HepG2 (cell line): ENCODE results near the gene BCL2L1. TPM values are rescaled to one million over a fixed set of nuclear protein-coding genes. Genes with fewer than 3 reads are reported as not detected.

Experiments used
- ADNP ChIP-seq: sonication (generic); formaldehyde crosslinking; IDR thresholded peaks from 2 replicates; pipeline ENCODE4 v1.4.0; 2020; ENCODE audit warnings: missing genetic modification reagents
- CENPT ChIP-seq: sonication (generic); formaldehyde crosslinking; IDR thresholded peaks from 2 replicates; pipeline ENCODE4 v1.8.0; 2022; ENCODE audit warnings: low read depth, mild to moderate bottlenecking, moderate library complexity, missing genetic modification reagents
- PITX1 ChIP-seq: sonication (generic); formaldehyde crosslinking; IDR thresholded peaks from 2 replicates; pipeline ENCODE4 v1.5.1; 2020; ENCODE audit warnings: mild to moderate bottlenecking, missing genetic modification reagents
- ZNF101 ChIP-seq: sonication (generic); formaldehyde crosslinking; IDR thresholded peaks from 2 replicates; pipeline ENCODE4 v1.4.0; 2020; ENCODE audit warnings: mild to moderate bottlenecking, low read depth, missing genetic modification reagents, borderline replicate concordance
- ZNF460 ChIP-seq: sonication (generic); formaldehyde crosslinking; IDR thresholded peaks from 2 replicates; pipeline ENCODE4 v1.5.1; 2020; ENCODE audit warnings: missing genetic modification reagents, mild to moderate bottlenecking, borderline replicate concordance
- ZNF556 ChIP-seq: sonication (generic); formaldehyde crosslinking; IDR thresholded peaks from 2 replicates; pipeline ENCODE4 v1.4.0; 2020; ENCODE audit warnings: mild to moderate bottlenecking, missing genetic modification reagents, borderline replicate concordance
- ZNF768 ChIP-seq: sonication (generic); formaldehyde crosslinking; IDR thresholded peaks from 2 replicates; pipeline ENCODE4 v1.4.0; 2020; ENCODE audit warnings: missing genetic modification reagents
- polyA plus RNA-seq, 8 experiments: library from polyadenylated mRNA; depleted of rRNA in 3 of 8; stranded (reverse) in 7 of 8; unstranded in 1 of 8; fragments of >200 nt; fragmentation: Illumina TruSeq in 4 of 8; extraction: Trizol in 4 of 8; gene quantifications; 2 replicates each; pipeline versions ENCODE4 v1.2.1 to v1.2.3, GENCODE V29; 2011 to 2016; ENCODE audit warnings: low read depth in 4 of 8, missing spikeins in 1 of 8, mixed read lengths in 1 of 8; ENCODE audit not compliant: insufficient read depth in 1 of 8
- total RNA-seq, 5 experiments: library from RNA; depleted of rRNA; stranded (reverse); fragments of >200 nt; fragmentation: Illumina TruSeq; extraction: Trizol; gene quantifications; 2 replicates each; pipeline ENCODE4 v1.2.3, GENCODE V29; 2016; ENCODE audit warnings: low read depth in 1 of 5
- TF ChIP-seq, protein P1 (sequence below): sonication (generic); formaldehyde crosslinking; IDR thresholded peaks from 2 replicates; pipeline ENCODE4 v1.5.0; 2020; ENCODE audit warnings: missing genetic modification reagents
- TF ChIP-seq, protein P2 (sequence below): sonication (generic); formaldehyde crosslinking; IDR thresholded peaks from 2 replicates; pipeline ENCODE4 v1.5.0; 2020; ENCODE audit warnings: missing genetic modification reagents, mild to moderate bottlenecking, borderline replicate concordance
- TF ChIP-seq, protein P3 (sequence below): sonication (generic); formaldehyde crosslinking; IDR thresholded peaks from 2 replicates; pipeline ENCODE4 v1.5.0; 2020; ENCODE audit warnings: mild to moderate bottlenecking, missing genetic modification reagents
- TF ChIP-seq, protein P4 (sequence below): sonication (generic); formaldehyde crosslinking; IDR thresholded peaks from 2 replicates; pipeline ENCODE4 v1.8.1; 2023; ENCODE audit warnings: mild to moderate bottlenecking, moderate library complexity, missing genetic modification reagents
- TF ChIP-seq, protein P5 (sequence below): IDR thresholded peaks from 2 replicates; pipeline ENCODE4 v1.6.1; 2016; ENCODE audit warnings: low read depth, missing genetic modification reagents, missing compliant biosample characterization
- TF ChIP-seq, protein P6 (sequence below): sonication (generic); formaldehyde crosslinking; IDR thresholded peaks from 2 replicates; pipeline ENCODE4 v1.4.0; 2020; ENCODE audit warnings: missing genetic modification reagents

Gene BCL2L1
- total and polyA plus RNA-seq, 2 of the 13 experiments (the other 11 are each of a cell fraction or from before 2014, with no cell fraction given), result 164 to 258 TPM

DNA sequence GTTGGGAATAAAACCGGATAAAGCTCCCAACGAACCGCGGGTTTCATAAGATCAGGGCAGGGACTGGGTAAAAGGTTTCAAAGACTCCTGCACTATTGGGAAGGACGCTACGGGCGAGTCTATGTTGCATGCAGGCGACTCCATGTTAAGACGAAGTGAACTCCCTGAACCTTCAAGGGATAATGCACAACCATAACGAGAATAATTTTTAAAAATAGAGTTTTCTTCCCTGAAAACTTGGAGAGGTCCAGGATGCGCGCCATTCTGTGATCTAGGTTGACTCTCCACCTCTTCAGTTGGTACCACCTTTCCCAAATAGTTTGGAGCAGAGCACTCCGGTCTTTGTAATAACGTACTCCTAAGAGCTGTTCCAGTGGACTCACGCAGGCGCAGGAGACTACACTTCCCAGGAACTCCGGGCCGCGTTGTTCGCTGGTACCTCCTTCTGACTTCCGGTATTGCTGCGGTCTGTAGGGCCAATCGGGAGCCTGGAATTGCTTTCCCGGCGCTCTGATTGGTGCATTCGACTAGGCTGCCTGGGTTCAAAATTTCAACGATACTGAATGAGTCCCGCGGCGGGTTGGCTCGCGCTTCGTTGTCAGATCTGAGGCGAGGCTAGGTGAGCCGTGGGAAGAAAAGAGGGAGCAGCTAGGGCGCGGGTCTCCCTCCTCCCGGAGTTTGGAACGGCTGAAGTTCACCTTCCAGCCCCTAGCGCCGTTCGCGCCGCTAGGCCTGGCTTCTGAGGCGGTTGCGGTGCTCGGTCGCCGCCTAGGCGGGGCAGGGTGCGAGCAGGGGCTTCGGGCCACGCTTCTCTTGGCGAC is 16.3 kb upstream of the BCL2L1 start, which contains the start of gene TPX2 (continued):
- TF ChIP-seq, protein P1, sequence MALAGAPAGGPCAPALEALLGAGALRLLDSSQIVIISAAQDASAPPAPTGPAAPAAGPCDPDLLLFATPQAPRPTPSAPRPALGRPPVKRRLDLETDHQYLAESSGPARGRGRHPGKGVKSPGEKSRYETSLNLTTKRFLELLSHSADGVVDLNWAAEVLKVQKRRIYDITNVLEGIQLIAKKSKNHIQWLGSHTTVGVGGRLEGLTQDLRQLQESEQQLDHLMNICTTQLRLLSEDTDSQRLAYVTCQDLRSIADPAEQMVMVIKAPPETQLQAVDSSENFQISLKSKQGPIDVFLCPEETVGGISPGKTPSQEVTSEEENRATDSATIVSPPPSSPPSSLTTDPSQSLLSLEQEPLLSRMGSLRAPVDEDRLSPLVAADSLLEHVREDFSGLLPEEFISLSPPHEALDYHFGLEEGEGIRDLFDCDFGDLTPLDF (CRISPR knock-in tag), result peak; percentile 98
- TF ChIP-seq, protein P2, sequence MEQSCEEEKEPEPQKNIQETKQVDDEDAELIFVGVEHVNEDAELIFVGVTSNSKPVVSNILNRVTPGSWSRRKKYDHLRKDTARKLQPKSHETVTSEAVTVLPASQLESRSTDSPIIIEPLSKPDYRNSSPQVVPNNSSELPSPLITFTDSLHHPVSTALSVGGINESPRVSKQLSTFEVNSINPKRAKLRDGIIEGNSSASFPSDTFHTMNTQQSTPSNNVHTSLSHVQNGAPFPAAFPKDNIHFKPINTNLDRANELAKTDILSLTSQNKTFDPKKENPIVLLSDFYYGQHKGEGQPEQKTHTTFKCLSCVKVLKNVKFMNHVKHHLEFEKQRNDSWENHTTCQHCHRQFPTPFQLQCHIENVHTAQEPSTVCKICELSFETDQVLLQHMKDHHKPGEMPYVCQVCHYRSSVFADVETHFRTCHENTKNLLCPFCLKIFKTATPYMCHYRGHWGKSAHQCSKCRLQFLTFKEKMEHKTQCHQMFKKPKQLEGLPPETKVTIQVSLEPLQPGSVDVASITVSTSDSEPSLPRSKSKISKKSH (CRISPR knock-in tag), result peak; percentile 96
- TF ChIP-seq, protein P3, sequence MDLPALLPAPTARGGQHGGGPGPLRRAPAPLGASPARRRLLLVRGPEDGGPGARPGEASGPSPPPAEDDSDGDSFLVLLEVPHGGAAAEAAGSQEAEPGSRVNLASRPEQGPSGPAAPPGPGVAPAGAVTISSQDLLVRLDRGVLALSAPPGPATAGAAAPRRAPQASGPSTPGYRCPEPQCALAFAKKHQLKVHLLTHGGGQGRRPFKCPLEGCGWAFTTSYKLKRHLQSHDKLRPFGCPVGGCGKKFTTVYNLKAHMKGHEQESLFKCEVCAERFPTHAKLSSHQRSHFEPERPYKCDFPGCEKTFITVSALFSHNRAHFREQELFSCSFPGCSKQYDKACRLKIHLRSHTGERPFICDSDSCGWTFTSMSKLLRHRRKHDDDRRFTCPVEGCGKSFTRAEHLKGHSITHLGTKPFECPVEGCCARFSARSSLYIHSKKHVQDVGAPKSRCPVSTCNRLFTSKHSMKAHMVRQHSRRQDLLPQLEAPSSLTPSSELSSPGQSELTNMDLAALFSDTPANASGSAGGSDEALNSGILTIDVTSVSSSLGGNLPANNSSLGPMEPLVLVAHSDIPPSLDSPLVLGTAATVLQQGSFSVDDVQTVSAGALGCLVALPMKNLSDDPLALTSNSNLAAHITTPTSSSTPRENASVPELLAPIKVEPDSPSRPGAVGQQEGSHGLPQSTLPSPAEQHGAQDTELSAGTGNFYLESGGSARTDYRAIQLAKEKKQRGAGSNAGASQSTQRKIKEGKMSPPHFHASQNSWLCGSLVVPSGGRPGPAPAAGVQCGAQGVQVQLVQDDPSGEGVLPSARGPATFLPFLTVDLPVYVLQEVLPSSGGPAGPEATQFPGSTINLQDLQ (CRISPR knock-in tag), result peak; percentile 78; the same call in 1 of the 2 replicates
- TF ChIP-seq ZNF101 (CRISPR knock-in tag) (no peak; the same call in 1 of the 2 replicates), ADNP (no peak), CENPT (CRISPR knock-in tag) (peak; percentile 89), ZNF556 (peak; percentile 98), ZNF460 (no peak), PITX1 (CRISPR knock-in tag) (peak; percentile 87), ZNF768 (CRISPR knock-in tag) (peak; percentile 80; the same call in 1 of the 2 replicates)
- TF ChIP-seq, protein P4, sequence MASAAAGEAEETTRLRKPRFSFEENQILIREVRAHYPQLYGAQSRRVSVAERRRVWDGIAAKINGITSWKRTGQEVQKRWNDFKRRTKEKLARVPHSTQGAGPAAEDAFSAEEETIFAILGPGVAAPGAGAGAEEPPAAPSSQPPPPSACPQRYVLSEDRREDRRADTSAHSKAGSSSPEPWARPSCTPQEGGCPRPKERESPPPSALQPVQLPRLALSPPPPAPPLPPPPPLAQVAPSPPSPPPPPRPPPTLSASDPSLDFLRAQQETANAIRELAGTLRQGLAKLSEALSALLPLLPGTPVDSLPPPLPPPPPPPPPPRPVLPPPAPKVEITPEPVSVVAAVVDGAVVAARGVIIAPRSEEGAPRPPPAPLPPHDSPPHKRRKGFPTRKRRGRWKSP (CRISPR knock-in tag), result peak; percentile 95
- TF ChIP-seq, protein P5, sequence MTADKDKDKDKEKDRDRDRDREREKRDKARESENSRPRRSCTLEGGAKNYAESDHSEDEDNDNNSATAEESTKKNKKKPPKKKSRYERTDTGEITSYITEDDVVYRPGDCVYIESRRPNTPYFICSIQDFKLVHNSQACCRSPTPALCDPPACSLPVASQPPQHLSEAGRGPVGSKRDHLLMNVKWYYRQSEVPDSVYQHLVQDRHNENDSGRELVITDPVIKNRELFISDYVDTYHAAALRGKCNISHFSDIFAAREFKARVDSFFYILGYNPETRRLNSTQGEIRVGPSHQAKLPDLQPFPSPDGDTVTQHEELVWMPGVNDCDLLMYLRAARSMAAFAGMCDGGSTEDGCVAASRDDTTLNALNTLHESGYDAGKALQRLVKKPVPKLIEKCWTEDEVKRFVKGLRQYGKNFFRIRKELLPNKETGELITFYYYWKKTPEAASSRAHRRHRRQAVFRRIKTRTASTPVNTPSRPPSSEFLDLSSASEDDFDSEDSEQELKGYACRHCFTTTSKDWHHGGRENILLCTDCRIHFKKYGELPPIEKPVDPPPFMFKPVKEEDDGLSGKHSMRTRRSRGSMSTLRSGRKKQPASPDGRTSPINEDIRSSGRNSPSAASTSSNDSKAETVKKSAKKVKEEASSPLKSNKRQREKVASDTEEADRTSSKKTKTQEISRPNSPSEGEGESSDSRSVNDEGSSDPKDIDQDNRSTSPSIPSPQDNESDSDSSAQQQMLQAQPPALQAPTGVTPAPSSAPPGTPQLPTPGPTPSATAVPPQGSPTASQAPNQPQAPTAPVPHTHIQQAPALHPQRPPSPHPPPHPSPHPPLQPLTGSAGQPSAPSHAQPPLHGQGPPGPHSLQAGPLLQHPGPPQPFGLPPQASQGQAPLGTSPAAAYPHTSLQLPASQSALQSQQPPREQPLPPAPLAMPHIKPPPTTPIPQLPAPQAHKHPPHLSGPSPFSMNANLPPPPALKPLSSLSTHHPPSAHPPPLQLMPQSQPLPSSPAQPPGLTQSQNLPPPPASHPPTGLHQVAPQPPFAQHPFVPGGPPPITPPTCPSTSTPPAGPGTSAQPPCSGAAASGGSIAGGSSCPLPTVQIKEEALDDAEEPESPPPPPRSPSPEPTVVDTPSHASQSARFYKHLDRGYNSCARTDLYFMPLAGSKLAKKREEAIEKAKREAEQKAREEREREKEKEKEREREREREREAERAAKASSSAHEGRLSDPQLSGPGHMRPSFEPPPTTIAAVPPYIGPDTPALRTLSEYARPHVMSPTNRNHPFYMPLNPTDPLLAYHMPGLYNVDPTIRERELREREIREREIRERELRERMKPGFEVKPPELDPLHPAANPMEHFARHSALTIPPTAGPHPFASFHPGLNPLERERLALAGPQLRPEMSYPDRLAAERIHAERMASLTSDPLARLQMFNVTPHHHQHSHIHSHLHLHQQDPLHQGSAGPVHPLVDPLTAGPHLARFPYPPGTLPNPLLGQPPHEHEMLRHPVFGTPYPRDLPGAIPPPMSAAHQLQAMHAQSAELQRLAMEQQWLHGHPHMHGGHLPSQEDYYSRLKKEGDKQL (CRISPR knock-in tag), result no peak
- TF ChIP-seq, protein P6, sequence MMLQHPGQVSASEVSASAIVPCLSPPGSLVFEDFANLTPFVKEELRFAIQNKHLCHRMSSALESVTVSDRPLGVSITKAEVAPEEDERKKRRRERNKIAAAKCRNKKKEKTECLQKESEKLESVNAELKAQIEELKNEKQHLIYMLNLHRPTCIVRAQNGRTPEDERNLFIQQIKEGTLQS (CRISPR knock-in tag), result peak; percentile 74
